HEK293 (cell line): Measurements from ENCODE around the gene SYNDIG1.

ENCODE experiments used
- CTCF ChIA-PET: fragments of 350-600 bp; formaldehyde crosslinking; extraction: SDS; loops from one replicate; lab custom pipeline; 2021; ENCODE audit warnings: antibody characterized with exemption; lab: Yijun Ruan, JAX
- POLR2A ChIA-PET: fragments of 300-600 bp; formaldehyde crosslinking; extraction: SDS; loops from one replicate; lab custom pipeline; 2020; ENCODE audit warnings: antibody characterized with exemption, inconsistent platforms; lab: Yijun Ruan, JAX
- H3K27ac ChIP-seq: fragments of 200-500 bp; sonication (Bioruptor generic); 2 replicates; pipeline ENCODE4 v1.5.1; 2014; ENCODE audit warnings: low read depth, low read length, control low read depth, inconsistent platforms; ENCODE audit errors: extremely low read depth
- H3K36me3 ChIP-seq, 2 experiments: fragments of 200-500 bp in 1 of 2; sonication (Bioruptor generic) in 1 of 2; 1 replicate in 1 of 2; 2 replicates in 1 of 2; pipeline ENCODE4 v1.5.1; 2014 to 2017; ENCODE audit warnings: inconsistent platforms in 2 of 2, low read length in 2 of 2; ENCODE audit not compliant: control insufficient read depth in 2 of 2, insufficient read depth in 1 of 2
- H3K4me1 ChIP-seq: fragments of 200-500 bp; sonication (Bioruptor generic); 2 replicates; pipeline ENCODE4 v1.5.1; 2014; ENCODE audit warnings: mild to moderate bottlenecking, low read length, inconsistent platforms; ENCODE audit not compliant: control insufficient read depth, insufficient read depth
- H3K4me3 ChIP-seq: 2 replicates; pipeline ENCODE4 v1.5.1; 2011; ENCODE audit warnings: low read depth, mild to moderate bottlenecking, control low read depth, low read length, moderate library complexity
- H3K9me3 ChIP-seq: fragments of 200-500 bp; sonication (Bioruptor generic); 2 replicates; pipeline ENCODE4 v1.5.1; 2014; ENCODE audit warnings: low read depth, low read length, inconsistent platforms; ENCODE audit not compliant: control insufficient read depth, insufficient read depth
- EGR2 ChIP-seq: fragments of 450-650 bp; formaldehyde crosslinking; IDR thresholded peaks from 2 replicates; pipeline ENCODE4 v1.5.1; 2016; ENCODE audit warnings: low read depth, missing biosample characterization, missing genetic modification characterization
- FEZF1 ChIP-seq: fragments of 450-650 bp; formaldehyde crosslinking; IDR thresholded peaks from 2 replicates; pipeline ENCODE4 v1.5.1; 2016; ENCODE audit warnings: missing biosample characterization, missing genetic modification characterization
- GLIS2 ChIP-seq: fragments of 450-650 bp; formaldehyde crosslinking; IDR thresholded peaks from 2 replicates; pipeline ENCODE4 v1.5.1; 2016; ENCODE audit warnings: missing biosample characterization, missing genetic modification characterization
- KLF9 ChIP-seq: fragments of 450-650 bp; formaldehyde crosslinking; IDR thresholded peaks from 2 replicates; pipeline ENCODE4 v1.5.1; 2016; ENCODE audit warnings: missing biosample characterization, missing genetic modification characterization, low read depth
- OSR2 ChIP-seq: fragments of 450-650 bp; formaldehyde crosslinking; IDR thresholded peaks from 2 replicates; pipeline ENCODE4 v1.5.1; 2016; ENCODE audit warnings: missing biosample characterization, missing genetic modification characterization
- SP7 ChIP-seq: fragments of 450-650 bp; formaldehyde crosslinking; IDR thresholded peaks from 2 replicates; pipeline ENCODE4 v1.5.1; 2016; ENCODE audit warnings: missing biosample characterization, missing genetic modification characterization
- TSHZ1 ChIP-seq: fragments of 450-650 bp; formaldehyde crosslinking; IDR thresholded peaks from 2 replicates; pipeline ENCODE4 v1.5.1; 2016; ENCODE audit warnings: missing biosample characterization, missing genetic modification characterization, borderline replicate concordance
- ZBTB48 ChIP-seq: fragments of 450-650 bp; formaldehyde crosslinking; IDR thresholded peaks from 2 replicates; pipeline ENCODE4 v1.5.1; 2016; ENCODE audit warnings: missing biosample characterization, missing genetic modification characterization
- ZBTB6 ChIP-seq: fragments of 450-650 bp; formaldehyde crosslinking; IDR thresholded peaks from 2 replicates; pipeline ENCODE4 v1.5.1; 2017; ENCODE audit warnings: missing biosample characterization, missing genetic modification characterization
- ZNF112 ChIP-seq: fragments of 450-650 bp; formaldehyde crosslinking; IDR thresholded peaks from 2 replicates; pipeline ENCODE4 v1.5.0; 2017; ENCODE audit warnings: missing biosample characterization, missing genetic modification characterization
- ZNF169 ChIP-seq: fragments of 450-650 bp; formaldehyde crosslinking; IDR thresholded peaks from 2 replicates; pipeline ENCODE4 v1.5.1; 2016; ENCODE audit warnings: missing biosample characterization, missing genetic modification characterization
- ZNF221 ChIP-seq: fragments of 450-650 bp; formaldehyde crosslinking; IDR thresholded peaks from 2 replicates; pipeline ENCODE4 v1.5.1; 2017; ENCODE audit warnings: missing biosample characterization, missing genetic modification characterization, borderline replicate concordance
- ZNF223 ChIP-seq: fragments of 450-650 bp; formaldehyde crosslinking; IDR thresholded peaks from 2 replicates; pipeline ENCODE4 v1.5.1; 2016; ENCODE audit warnings: missing biosample characterization, missing genetic modification characterization
- ZNF239 ChIP-seq: fragments of 450-650 bp; formaldehyde crosslinking; IDR thresholded peaks from 2 replicates; pipeline ENCODE4 v1.5.1; 2016; ENCODE audit warnings: missing biosample characterization, missing genetic modification characterization
- ZNF416 ChIP-seq: fragments of 450-650 bp; formaldehyde crosslinking; IDR thresholded peaks from 2 replicates; pipeline ENCODE4 v1.5.1; 2016; ENCODE audit warnings: missing biosample characterization, missing genetic modification characterization
- ZNF423 ChIP-seq: fragments of 450-650 bp; formaldehyde crosslinking; IDR thresholded peaks from 2 replicates; pipeline ENCODE4 v1.5.1; 2016; ENCODE audit warnings: missing biosample characterization, missing genetic modification characterization
- ZNF558 ChIP-seq: fragments of 450-650 bp; formaldehyde crosslinking; IDR thresholded peaks from 2 replicates; pipeline ENCODE4 v1.5.1; 2016; ENCODE audit warnings: missing biosample characterization, missing genetic modification characterization
- ZNF561 ChIP-seq: fragments of 450-650 bp; IDR thresholded peaks from 2 replicates; pipeline ENCODE4 v1.5.1; 2018; ENCODE audit warnings: missing biosample characterization, missing genetic modification characterization, borderline replicate concordance
- ZNF600 ChIP-seq: fragments of 450-650 bp; formaldehyde crosslinking; IDR thresholded peaks from 2 replicates; pipeline ENCODE4 v1.5.1; 2016; ENCODE audit warnings: missing biosample characterization, missing genetic modification characterization
- ZNF624 ChIP-seq: fragments of 450-650 bp; formaldehyde crosslinking; IDR thresholded peaks from 2 replicates; pipeline ENCODE4 v1.5.1; 2017; ENCODE audit warnings: missing biosample characterization, missing genetic modification characterization
- ZNF660 ChIP-seq: fragments of 450-650 bp; IDR thresholded peaks from 2 replicates; pipeline ENCODE4 v1.5.1; 2018; ENCODE audit warnings: missing biosample characterization, mild to moderate bottlenecking, missing genetic modification characterization
- ZNF664 ChIP-seq: fragments of 450-650 bp; formaldehyde crosslinking; IDR thresholded peaks from 2 replicates; pipeline ENCODE4 v1.5.1; 2016; ENCODE audit warnings: missing biosample characterization, missing genetic modification characterization
- ZNF776 ChIP-seq: fragments of 450-650 bp; formaldehyde crosslinking; IDR thresholded peaks from 2 replicates; pipeline ENCODE4 v1.5.0; 2017; ENCODE audit warnings: missing biosample characterization, missing genetic modification characterization, borderline replicate concordance
- ZNF791 ChIP-seq: fragments of 450-650 bp; formaldehyde crosslinking; IDR thresholded peaks from 2 replicates; pipeline ENCODE4 v1.5.1; 2016; ENCODE audit warnings: missing biosample characterization, missing genetic modification characterization
- ZSCAN30 ChIP-seq: fragments of 450-650 bp; IDR thresholded peaks from 2 replicates; pipeline ENCODE4 v1.5.1; 2018; ENCODE audit warnings: missing biosample characterization, mild to moderate bottlenecking, missing genetic modification characterization, moderate library complexity
- ZXDB ChIP-seq: fragments of 450-650 bp; formaldehyde crosslinking; IDR thresholded peaks from 2 replicates; pipeline ENCODE4 v1.5.1; 2016; ENCODE audit warnings: missing biosample characterization, missing genetic modification characterization
- TF ChIP-seq, protein P1 (sequence below): fragments of 450-650 bp; formaldehyde crosslinking; IDR thresholded peaks from 2 replicates; pipeline ENCODE4 v1.5.1; 2016; ENCODE audit warnings: missing biosample characterization, missing genetic modification characterization
- TF ChIP-seq, protein P2 (sequence below): fragments of 450-650 bp; formaldehyde crosslinking; IDR thresholded peaks from 2 replicates; pipeline ENCODE4 v1.5.1; 2016; ENCODE audit warnings: missing biosample characterization, missing genetic modification characterization
- TF ChIP-seq, protein P3 (sequence below): fragments of 450-650 bp; formaldehyde crosslinking; IDR thresholded peaks from 2 replicates; pipeline ENCODE4 v1.5.1; 2016; ENCODE audit warnings: missing biosample characterization, missing genetic modification characterization, low read depth
- TF ChIP-seq, protein P4 (sequence below): fragments of 450-650 bp; formaldehyde crosslinking; IDR thresholded peaks from 2 replicates; pipeline ENCODE4 v1.5.1; 2016; ENCODE audit warnings: missing biosample characterization, missing genetic modification characterization

Gene SYNDIG1

DNA sequence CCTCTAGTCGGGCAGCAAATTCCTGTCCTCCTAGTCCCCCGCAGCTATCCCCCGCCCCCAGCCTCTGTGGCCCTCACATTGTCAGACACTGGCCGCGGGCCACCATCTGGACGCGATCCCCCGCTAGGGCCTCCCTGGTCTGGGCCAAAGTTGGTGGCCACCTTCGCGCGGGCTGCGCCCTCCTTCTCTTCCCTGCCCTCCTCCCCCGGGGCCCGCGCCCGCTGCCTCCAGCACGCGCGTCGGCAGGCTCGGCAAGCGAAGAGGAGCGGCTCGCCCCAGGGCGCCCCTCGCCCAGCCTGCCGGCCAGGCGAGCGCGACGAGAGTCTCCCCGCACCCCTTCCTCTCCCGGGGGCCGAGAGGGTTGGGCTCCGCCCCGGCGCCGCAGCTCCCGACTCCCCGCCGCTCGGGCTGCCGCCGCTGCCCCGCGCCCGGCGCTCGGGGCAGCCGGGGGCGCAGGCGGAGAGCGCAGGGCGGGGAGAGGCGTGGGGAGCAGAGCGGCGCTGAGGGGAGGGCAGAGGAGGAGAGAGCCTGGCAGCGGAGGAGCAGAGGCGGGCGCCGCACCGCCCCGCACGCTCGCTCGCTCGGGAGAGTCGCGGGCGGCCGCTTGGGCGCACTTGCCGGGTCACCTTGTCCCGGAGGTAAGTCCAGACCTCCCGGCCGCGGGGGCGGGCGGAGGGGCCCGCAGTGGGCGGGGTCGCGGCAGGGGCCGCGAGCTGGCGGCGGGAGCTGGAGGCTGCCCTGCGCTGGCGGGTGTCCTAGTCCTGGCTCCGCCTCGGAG lies at the start of gene SYNDIG1:
SYNDIG1 (plus strand) TSS at position 514 of the 778 bp plus-strand sequence. CDS start 73,469 bp downstream, outside the sequence.
- Histone ChIP-seq H3K9me3 (no peaks in the 10 kb centered on the region), H3K4me1 (peaks cover 5% of the 10 kb centered on the region; the same call in 1 of the 2 replicates), H3K27ac (peak within 1 kb of the TSS; percentile 41; the same call in 1 of the 2 replicates), H3K4me3 (peak within 1 kb of the TSS; percentile 63), H3K36me3 (no peaks in the 10 kb centered on the region)
- CTCF ChIA-PET: no interaction called here
- POLR2A ChIA-PET: interaction anchor here (1.5 kb wide), 1 partner anchor 29 kb away, joined by 6 read pairs; no protein-coding TSS in a partner anchor
- no peak for TF ChIP-seq ZNF660
- no peak for TF ChIP-seq TSHZ1 (tag by site-specific recombination)
- no peak for TF ChIP-seq ZNF221 (tag by site-specific recombination)
- TF ChIP-seq ZBTB48: no peak
- TF ChIP-seq, protein P1, sequence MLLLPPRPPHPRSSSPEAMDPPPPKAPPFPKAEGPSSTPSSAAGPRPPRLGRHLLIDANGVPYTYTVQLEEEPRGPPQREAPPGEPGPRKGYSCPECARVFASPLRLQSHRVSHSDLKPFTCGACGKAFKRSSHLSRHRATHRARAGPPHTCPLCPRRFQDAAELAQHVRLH (tag by site-specific recombination): no peak
- TF ChIP-seq ZNF558 (tag by site-specific recombination): no peak
- TF ChIP-seq, protein P2, sequence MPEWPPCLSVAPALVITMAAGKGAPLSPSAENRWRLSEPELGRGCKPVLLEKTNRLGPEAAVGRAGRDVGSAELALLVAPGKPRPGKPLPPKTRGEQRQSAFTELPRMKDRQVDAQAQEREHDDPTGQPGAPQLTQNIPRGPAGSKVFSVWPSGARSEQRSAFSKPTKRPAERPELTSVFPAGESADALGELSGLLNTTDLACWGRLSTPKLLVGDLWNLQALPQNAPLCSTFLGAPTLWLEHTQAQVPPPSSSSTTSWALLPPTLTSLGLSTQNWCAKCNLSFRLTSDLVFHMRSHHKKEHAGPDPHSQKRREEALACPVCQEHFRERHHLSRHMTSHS (tag by site-specific recombination): no peak
- no peak for TF ChIP-seq ZNF416 (tag by site-specific recombination)
- no peak for TF ChIP-seq ZNF423 (tag by site-specific recombination)
- no peak for TF ChIP-seq ZNF776 (tag by site-specific recombination)
- no peak for TF ChIP-seq ZNF624 (tag by site-specific recombination)
- no peak for TF ChIP-seq SP7 (tag by site-specific recombination)
- no peak for TF ChIP-seq ZBTB6 (tag by site-specific recombination)
- no peak for TF ChIP-seq FEZF1 (tag by site-specific recombination)
- TF ChIP-seq ZNF600 (tag by site-specific recombination): no peak
- peak; percentile 15; the same call in 1 of the 2 replicates for TF ChIP-seq KLF9 (tag by site-specific recombination)
- no peak for TF ChIP-seq ZXDB (tag by site-specific recombination)
- TF ChIP-seq ZNF223 (tag by site-specific recombination): no peak
- TF ChIP-seq OSR2 (tag by site-specific recombination): no peak
- TF ChIP-seq ZNF664 (tag by site-specific recombination): no peak
- peak; percentile 47 for TF ChIP-seq EGR2 (tag by site-specific recombination)
- TF ChIP-seq, protein P3, sequence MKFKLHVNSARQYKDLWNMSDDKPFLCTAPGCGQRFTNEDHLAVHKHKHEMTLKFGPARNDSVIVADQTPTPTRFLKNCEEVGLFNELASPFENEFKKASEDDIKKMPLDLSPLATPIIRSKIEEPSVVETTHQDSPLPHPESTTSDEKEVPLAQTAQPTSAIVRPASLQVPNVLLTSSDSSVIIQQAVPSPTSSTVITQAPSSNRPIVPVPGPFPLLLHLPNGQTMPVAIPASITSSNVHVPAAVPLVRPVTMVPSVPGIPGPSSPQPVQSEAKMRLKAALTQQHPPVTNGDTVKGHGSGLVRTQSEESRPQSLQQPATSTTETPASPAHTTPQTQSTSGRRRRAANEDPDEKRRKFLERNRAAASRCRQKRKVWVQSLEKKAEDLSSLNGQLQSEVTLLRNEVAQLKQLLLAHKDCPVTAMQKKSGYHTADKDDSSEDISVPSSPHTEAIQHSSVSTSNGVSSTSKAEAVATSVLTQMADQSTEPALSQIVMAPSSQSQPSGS (tag by site-specific recombination): no peak
- TF ChIP-seq, protein P4, sequence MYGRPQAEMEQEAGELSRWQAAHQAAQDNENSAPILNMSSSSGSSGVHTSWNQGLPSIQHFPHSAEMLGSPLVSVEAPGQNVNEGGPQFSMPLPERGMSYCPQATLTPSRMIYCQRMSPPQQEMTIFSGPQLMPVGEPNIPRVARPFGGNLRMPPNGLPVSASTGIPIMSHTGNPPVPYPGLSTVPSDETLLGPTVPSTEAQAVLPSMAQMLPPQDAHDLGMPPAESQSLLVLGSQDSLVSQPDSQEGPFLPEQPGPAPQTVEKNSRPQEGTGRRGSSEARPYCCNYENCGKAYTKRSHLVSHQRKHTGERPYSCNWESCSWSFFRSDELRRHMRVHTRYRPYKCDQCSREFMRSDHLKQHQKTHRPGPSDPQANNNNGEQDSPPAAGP (tag by site-specific recombination): no peak
- TF ChIP-seq GLIS2 (tag by site-specific recombination): peak; percentile 90
- TF ChIP-seq ZNF112 (tag by site-specific recombination): no peak
- no peak for TF ChIP-seq ZNF239 (tag by site-specific recombination)
- no peak for TF ChIP-seq ZNF561 (tag by site-specific recombination)
- TF ChIP-seq ZSCAN30: peak; percentile 18; the same call in 1 of the 2 replicates
- TF ChIP-seq ZNF169 (tag by site-specific recombination): no peak
- no peak for TF ChIP-seq ZNF791 (tag by site-specific recombination)
